Nucleus accumbens (tissue), 56 donors: Measurements from ENCODE around the gene INHBA.

Experiments used
- DNase-seq, 56 donors: peaks; one replicate each; lab custom pipeline; 2025; lab: John Stamatoyannopoulos, UW

The INHBA gene

GRCh38 chr7:41691286-41692190, 11.4 kb downstream of the INHBA start:
- no peak for DNase-seq

- DNase-seq = no peak
Observed at GRCh38 chr7:41689815-41690214, 13.1 kb downstream of the INHBA start.

- no peak for DNase-seq
Observed at GRCh38 chr7:41688906-41689305, 14.0 kb downstream of the INHBA start.

GRCh38 chr7:41688012-41688625, 14.8 kb downstream of the INHBA start:
- DNase-seq = no peak

GRCh38 chr7:41685684-41686083, 17.2 kb downstream of the INHBA start:
- DNase-seq = no peak

- DNase-seq = no peak
Observed at GRCh38 chr7:41682422-41682821, 20.5 kb downstream of the INHBA start.

GRCh38 chr7:41679566-41679965, 23.3 kb downstream of the INHBA start:
- no peak for DNase-seq

GRCh38 chr7:41674505-41675023, 28.3 kb downstream of the INHBA start:
- DNase-seq = no peak

GRCh38 chr7:41661596-41661995, 41.3 kb downstream of the INHBA start:
- DNase-seq = no peak

GRCh38 chr7:41659539-41659938, 43.4 kb downstream of the INHBA start:
- no peak for DNase-seq

- no peak for DNase-seq
Observed at GRCh38 chr7:41656366-41656765, 46.5 kb downstream of the INHBA start.

- no peak for DNase-seq
Observed at GRCh38 chr7:41655426-41655825, 47.5 kb downstream of the INHBA start.

- DNase-seq = no peak
Observed at GRCh38 chr7:41652267-41652666, 50.6 kb downstream of the INHBA start.

- no peak for DNase-seq
Observed at GRCh38 chr7:41648501-41648900, 54.4 kb downstream of the INHBA start.

GRCh38 chr7:41643616-41644015, 59.3 kb downstream of the INHBA start:
- DNase-seq = no peak

GRCh38 chr7:41641665-41642014, 61.2 kb downstream of the INHBA start:
- DNase-seq = no peak

GRCh38 chr7:41641011-41641664, 61.8 kb downstream of the INHBA start:
- no peak for DNase-seq

- no peak for DNase-seq
Observed at GRCh38 chr7:41640487-41640886, 62.4 kb downstream of the INHBA start.

GRCh38 chr7:41637049-41637448, 65.8 kb downstream of the INHBA start:
- no peak for DNase-seq
